NCI-H774 (cell line): ENCODE data around the gene MEF2B.

Source experiments
- DNase-seq: peaks from one replicate; lab custom pipeline; 2025; lab: John Stamatoyannopoulos, UW

MEF2B gene

GRCh38 chr19:19170053-19170872, at the start of gene MEF2B:
TSS of gene MEF2B (minus strand) at chr19:19170263. CDS start at chr19:19150735, 19,528 bp downstream.
- peak; percentile 67 for DNase-seq

- DNase-seq, result no peak
These were observed 48.8 kb upstream of the MEF2B start for GRCh38 chr19:19218911-19219310.

DNA sequence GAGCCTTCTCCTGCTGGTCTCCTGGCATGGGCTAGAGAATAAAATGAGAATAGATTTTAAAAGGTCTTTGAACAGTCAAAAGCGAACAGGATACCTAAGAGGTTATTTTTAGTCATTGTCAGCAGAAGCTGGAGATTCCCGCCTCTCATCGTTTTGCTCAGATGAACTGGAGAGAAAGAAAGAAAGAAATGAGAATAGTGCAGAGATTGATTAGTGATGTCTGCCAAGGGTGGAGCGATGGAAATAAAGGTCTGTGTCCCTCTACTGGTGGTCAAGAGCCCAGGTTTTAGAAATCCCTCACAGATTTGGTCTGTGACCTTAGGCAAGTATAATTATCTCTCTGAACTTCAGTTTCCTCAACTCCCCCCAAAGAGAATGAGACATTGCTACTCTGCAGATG, 47.0 kb upstream of the MEF2B start:
- no peak for DNase-seq

DNA sequence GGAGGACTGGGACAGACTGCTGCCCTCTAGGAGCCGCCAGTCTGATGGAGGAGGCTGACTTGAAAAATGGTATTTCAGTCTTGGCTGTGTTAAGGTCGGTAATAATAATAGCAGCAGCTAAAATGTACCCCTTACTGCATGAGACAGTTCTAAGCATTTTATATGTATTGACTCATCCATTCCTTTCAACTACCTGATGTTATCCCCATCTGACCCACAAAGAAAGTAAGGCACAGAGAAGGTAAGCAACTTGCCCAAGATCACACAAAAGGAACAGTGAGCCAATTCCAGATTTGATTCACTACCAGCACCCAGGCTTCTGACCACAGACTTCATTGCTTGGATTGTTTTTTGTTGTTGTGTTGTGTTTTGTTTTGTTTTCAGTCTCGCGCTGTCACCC, 45.7 kb upstream of the MEF2B start:
- no peak for DNase-seq

GRCh38 chr19:19214892-19215291, 44.8 kb upstream of the MEF2B start:
- DNase-seq, result no peak

- no peak for DNase-seq
These were observed 44.1 kb upstream of the MEF2B start for GRCh38 chr19:19214159-19214490.

DNA sequence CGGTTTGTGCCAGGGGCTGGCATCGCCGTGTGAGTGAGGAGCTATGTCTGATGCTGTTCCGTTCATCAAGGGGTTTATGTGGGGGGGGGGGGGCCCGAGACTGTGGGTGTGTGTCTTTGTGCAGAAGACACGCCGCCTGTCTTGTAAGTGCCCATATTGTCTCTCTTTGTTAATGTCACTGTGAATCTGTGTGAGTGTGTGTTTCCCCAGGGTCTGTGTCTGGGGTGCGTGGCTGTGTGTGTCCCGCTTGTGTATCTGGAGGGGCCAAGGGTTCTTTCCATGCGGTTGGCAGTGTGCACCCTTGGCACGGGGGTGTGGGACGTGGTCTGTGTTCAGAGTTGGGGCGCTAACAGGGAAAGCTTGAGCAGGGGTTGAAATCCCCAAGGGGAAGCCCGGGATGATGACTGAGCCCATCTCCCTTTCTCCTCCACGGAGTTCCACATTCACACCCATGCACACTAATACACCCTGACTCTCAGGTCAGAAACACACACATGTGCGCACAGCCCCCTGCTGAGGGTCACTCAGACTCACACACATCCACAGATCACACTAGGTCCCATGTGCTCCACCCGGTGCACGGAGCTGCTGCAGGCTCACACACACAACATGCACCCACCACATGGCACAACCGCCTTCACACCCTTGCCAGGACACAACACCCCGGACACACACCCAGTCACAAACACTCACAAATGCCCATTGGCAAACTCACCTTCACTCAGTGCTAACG, 43.5 kb upstream of the MEF2B start:
- no peak for DNase-seq

DNA sequence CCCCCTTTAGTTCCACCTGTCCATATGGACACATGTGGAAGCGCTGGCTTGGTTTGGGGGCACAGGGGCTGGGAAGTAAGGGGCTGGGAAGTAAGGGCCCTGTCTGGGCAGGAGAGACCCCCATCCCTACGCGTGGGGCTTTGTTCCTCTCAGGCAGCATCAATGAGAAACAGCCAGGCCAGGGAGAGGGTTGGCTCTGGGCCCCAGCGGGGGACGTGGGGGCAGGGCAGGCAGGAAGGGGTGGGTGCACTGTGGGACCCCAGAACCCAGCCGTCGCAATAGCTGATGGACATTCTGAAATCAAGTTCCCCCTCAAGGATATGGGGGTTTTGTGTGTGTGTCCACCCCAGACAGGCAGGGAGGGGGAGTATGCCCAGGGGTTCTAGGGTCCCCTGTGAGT, 42.9 kb upstream of the MEF2B start:
- no peak for DNase-seq

GRCh38 chr19:19211499-19212420, 41.7 kb upstream of the MEF2B start, which contains the start of gene NCAN:
TSS of gene NCAN (plus strand) at chr19:19211958. CDS start at chr19:19216954, 4,996 bp downstream.
- DNase-seq, result no peak

- DNase-seq, result no peak
These were observed 39.3 kb upstream of the MEF2B start for GRCh38 chr19:19209372-19209771.

GRCh38 chr19:19207637-19208572, 37.8 kb upstream of the MEF2B start:
- DNase-seq, result no peak

DNA sequence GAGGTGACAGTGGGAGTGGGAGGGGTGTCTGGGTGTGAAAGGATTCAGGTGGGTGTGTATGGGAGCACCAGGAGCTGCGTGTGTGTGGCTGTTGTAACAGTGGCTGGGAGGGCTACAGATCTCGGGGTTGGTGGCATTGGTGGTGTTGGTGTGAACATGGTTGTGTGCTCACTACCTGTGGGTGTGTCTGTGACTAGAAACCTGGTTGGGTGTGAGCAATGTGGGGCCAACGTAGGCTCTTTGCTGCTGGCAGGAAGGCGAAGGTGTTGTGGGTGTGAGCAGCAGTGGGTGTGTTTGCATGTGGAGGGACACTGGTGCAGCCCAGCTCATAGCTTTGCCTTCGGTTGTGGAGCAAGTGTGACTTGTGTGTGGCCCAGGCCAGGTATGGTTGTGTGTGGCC, 36.9 kb upstream of the MEF2B start:
- no peak for DNase-seq

DNA sequence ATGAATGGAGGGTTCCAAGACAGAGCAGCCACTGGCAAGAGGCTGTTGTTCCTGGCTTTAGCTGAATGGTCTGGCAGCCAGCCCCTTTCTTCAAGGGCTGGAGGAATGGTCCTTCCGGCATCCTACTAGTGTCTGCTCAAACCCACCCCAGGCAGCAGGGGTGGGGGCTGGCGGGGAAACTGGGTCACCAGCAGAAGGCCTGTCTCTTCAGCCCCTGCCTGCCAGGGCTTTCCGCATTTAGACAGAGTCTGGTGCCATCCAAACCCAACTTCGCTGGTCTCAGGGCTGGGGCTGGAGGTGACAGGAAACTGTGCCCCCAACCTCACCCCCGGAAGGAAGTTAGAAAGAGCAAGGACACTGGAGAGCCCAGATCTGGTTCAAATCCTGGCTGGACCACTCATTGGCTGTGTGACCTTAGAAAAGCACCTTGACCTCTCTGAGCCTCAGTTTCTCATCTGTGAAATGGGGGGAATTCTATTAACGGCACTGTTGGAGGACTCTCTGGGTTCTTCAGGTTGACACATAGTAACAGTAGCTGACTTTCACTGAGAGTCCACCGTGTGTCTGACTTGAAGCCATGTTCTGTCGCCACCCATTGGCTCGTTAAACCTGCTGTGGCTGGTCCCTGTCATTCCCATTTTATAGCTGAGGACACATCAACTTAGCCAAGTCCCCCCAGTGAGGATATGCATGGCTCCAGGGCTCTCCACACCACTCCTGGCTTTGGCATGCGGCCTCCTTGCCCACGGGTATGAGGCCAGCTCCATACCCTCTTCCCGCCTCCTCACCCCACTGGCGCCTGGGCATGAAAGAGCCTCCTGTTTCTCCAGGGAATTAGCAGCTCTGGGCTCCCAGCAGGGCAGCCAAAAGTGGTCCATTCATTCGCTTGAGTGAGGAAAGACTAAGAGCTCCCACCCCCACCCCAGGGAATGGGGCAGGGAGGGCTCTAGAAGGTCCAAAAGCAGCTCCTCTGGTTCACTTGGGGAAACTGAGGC, 35.6 kb upstream of the MEF2B start:
- no peak for DNase-seq

DNA sequence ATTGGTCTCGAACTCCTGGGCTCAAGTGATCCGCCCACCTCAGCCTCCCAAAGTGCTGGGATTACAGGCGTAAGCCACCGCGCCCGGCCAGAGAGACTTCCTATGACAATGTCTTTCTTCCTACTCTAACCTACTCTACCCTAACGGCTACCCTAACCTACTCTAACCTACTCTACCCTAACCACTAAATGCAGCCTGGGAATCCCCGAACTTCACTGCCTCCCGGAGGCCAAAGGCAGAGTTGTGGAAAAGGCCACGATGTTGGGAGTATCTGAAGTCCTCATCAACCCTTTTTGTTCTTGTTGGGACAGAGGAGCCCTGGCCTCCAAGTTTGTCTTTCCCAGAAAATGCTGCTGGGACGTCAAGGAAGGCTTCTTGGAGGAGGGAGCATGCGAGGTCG, 34.1 kb upstream of the MEF2B start:
- DNase-seq, result no peak

GRCh38 chr19:19203012-19203856, 33.2 kb upstream of the MEF2B start, which contains the start of gene NR2C2AP:
TSS of gene NR2C2AP (minus strand) at chr19:19203414. CDS start at chr19:19203060, 354 bp downstream.
- DNase-seq, result peak; percentile 85

GRCh38 chr19:19202707-19203011, 32.6 kb upstream of the MEF2B start:
- DNase-seq, result no peak

- no peak for DNase-seq
These were observed 31.9 kb upstream of the MEF2B start for GRCh38 chr19:19201697-19202630.

GRCh38 chr19:19193926-19194325, 23.9 kb upstream of the MEF2B start:
- no peak for DNase-seq
